T-helper 9 cell (primary cell): ENCODE data around the gene COPS6.

ENCODE experiments used
- DNase-seq: peaks from one replicate; pipeline ENCODE4 v3.0.0-alpha.2; 2020
- total RNA-seq, 2 donors: gene quantifications; one replicate each; lab custom pipeline; 2026; lab: John Stamatoyannopoulos, UW

Gene COPS6
- 30.5 to 34.3 reads per million in 2 donors for total RNA-seq

GRCh38 chr7:100088621-100089457 is at the start of gene COPS6:
TSS of gene COPS6 (plus strand) at chr7:100088969. CDS start at chr7:100088991, 22 bp downstream.
- DNase-seq = peak; percentile 92

DNA sequence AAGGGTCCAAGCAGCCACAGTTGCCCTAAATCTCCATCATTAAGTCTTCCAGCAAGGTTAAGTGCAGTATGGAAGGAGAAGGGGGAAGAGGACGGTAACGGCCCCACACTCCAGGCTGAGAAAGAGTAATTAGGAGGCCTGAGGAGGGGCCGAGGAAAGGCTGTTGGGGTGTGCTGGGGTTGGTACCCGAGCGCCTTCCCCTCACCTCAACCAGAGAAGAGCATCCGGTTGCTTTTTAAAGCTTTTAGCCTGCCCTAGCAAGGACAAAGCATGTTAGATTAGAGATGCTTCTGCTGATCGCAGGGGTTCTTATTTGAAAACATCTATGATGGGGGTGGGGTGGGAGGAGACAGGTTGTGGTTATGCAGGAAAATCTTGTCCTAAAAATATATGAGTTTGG is 48.2 kb upstream of the COPS6 start:
- no peak for DNase-seq

DNA sequence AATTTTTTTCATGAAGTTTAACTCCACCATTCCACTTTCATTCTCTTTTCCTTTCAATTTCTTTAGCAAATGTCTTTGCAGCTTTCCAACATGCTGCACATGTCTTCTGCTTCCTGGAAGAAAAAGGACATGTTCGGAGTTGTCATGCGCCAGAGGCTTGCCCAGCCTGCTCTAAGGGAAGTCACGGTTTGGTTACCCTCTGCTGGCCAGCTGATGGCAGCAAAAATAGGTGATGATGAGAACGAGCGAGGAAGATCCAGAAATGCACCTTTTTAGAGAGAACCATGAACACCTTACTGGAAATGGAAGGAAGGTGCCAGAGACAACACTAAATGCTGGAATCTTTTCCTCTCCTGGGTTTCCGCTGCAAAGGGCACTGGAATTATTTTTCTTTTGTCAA is 44.1 kb upstream of the COPS6 start:
- DNase-seq = no peak

- DNase-seq = no peak
Measured at GRCh38 chr7:100048680-100049079, 40.1 kb upstream of the COPS6 start.

DNA sequence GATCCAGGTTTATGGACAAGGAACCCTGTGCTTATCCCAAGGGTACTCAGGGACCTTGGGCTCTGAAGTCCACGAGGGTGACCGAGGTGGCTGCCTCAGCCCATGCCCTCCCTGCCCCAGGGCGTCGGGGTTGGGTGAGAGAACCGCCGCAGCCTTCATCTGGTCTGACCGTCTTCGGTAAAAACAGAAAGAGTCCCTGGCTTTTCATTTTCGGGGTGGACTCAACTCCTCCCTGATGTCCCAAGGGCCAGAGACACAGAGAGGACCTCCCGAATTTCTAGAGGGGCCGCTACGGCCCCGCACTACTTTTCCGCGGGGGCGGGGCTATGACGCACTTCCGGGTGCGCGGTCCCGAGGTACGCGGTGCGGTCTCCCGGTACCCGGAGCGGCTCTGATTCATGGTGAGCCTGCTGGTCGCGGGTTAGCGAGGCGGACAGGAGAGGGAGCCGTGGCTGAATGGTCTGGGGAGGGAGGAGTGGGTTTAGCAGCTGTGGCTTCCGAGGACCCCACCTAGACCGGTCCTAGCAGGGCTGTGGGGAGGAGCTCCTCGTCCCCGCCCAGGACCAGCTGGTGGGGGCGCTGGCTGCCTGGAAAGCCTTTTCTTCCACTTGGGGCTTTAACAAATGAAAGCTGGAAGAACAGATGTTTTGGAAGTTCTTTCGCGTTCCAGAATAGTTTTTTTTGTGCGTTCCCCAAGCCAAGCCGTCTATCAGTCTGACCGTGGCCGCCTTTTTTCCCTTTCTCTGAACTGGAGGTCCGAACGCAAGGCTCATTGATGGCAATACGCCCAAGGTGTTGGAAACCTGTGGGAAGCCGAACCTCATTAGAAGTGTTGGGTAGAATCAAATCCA is 39.1 kb upstream of the COPS6 start, which contains the start of gene ZSCAN21:
Gene ZSCAN21, plus strand, starts transcription at position 334 of the 851 bp plus-strand sequence. CDS start 7,233 bp downstream, outside the sequence.
- peak; percentile 73 for DNase-seq

DNA sequence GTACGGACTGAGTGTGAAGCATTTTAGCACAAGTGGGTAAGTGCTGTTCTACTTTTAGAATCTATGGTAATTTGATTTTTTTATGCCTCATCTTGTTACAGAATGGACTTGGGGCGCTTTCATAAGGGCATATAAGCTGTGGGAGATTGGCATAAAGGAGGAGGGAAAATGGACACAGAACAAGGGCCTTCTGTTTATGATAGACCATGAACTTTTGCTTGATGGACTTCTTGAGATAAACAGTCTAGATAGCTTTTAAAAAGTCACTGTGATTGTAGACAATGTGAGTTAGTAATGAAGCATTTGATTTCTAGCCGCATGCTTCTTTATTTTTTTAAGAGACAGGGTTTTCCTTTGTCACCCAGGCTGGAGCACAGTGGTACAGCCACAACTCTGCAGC is 37.2 kb upstream of the COPS6 start:
- DNase-seq = no peak

- DNase-seq = no peak
Measured at GRCh38 chr7:100053215-100053614, 35.6 kb upstream of the COPS6 start.

- DNase-seq = no peak
Measured at GRCh38 chr7:100057006-100057405, 31.8 kb upstream of the COPS6 start.

- DNase-seq = no peak
Measured at GRCh38 chr7:100059251-100059739, 29.5 kb upstream of the COPS6 start.

GRCh38 chr7:100061518-100062193 is 27.1 kb upstream of the COPS6 start:
- DNase-seq = no peak

DNA sequence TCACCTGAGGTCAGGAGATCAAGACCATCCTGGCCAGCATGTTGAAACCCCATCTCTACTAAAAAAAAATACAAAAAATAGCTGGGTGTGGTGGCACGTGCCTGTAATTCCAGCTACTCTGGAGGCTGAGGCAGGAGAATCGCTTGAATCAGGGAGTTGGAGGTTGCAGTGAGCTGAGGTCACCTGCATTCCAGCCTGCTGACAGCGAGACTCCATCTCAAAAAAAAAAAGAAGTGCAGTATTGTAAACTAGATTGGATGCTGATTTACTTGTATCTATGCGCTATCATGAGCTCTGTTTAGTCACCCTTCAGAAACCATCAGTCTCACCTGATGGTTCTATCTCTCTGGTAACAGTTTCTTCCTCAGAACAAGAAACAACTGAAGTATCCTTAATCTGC is 25.4 kb upstream of the COPS6 start:
- DNase-seq = no peak

DNA sequence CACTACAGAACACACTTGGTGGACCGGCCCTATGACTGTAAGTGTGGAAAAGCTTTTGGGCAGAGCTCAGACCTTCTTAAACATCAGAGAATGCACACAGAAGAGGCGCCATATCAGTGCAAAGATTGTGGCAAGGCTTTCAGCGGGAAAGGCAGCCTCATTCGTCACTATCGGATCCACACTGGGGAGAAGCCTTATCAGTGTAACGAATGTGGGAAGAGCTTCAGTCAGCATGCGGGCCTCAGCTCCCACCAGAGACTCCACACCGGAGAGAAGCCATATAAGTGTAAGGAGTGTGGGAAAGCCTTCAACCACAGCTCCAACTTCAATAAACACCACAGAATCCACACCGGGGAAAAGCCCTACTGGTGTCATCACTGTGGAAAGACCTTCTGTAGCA is 24.6 kb upstream of the COPS6 start:
- no peak for DNase-seq

- no peak for DNase-seq
Measured at GRCh38 chr7:100065452-100066186, 23.1 kb upstream of the COPS6 start.

DNA sequence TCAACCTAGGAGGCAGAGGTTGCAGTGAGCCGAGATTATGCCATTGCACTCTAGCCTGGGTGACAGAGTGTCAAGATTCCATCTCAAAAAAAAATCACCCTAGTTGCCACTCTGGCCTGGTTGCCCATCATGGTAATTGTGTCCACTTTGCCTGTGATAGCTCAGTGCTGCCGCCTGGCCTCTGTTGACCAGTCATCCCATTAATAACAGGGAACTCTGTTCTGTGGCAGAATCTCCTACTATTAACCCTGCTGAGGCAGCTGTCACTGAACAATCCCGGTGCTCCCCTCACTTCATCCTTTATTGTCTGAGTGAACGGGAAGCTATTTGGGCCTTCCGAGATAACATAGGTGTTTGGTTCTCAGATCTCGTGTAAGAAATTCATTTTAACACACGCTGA is 21.8 kb upstream of the COPS6 start:
- no peak for DNase-seq

DNA sequence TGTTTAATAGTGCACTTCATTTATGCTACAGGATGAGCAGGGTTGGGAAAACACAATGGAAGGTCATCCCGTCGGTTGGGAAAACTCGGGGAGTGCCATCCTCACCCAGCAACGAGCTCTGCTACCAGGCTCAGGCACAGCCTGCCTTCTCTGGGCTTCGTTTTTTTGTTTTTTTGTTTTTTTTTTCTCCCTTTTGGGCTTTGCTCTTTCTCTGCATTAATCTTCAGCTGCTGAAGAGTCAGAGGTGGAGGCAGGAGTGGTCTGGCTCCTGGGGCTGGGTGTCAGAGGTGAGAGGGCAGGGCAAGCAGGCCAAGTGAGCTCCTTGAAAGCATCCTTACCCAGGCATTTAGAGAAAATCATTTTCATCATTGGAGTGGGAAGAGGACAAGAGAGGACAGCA is 18.8 kb upstream of the COPS6 start:
- no peak for DNase-seq

DNA sequence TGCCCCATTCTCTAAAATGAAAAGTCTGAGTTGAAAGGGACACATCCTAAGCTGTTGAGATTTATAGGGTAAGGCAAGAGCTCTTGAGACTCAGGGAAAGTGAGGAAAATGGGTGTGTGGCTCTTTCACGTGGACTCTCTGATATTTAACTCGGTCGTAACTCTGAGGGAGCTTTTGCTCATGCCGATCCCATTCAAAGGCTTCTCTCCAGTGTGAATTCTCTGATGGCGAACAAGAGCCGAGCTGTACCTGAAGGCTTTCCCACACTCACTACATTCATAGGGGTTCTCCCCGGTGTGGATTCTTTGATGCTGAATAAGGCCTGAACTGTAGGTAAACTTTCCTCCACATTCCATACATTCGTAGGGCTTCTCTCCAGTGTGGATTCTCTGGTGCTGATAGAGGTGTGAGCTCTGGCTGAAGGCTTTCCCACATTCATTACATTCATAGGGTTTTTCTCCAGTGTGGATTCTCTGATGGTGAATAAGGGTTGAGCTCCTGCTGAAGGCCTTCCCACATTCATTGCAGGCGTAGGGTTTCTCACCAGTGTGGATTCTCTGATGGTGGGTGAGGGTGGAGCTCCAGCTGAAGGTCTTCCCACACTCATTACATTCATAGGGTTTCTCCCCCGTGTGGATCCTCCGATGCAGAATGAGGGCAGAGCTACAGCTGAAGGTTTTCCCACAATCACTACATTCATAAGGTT is 17.6 kb upstream of the COPS6 start:
- no peak for DNase-seq

GRCh38 chr7:100072462-100072861 is 16.3 kb upstream of the COPS6 start:
- no peak for DNase-seq

DNA sequence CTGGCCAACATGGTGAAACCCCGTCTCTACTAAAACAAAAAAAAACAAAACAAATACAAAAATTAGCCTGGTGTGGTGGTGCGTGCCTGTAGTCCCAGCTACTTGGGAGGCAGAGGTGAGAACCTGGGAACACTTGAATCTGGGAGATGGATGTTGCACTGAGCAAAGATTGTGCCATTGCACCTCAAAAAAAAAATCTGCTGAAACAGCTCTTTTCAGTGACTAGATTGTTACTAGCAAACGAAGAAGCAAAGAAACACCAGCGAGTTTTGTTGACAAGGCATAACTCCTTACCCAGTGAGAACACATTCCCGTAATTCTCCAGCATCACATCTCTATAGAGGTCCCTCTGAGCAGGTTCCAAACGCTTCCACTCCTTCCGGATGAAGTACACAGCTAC is 13.9 kb upstream of the COPS6 start:
- DNase-seq = no peak

DNA sequence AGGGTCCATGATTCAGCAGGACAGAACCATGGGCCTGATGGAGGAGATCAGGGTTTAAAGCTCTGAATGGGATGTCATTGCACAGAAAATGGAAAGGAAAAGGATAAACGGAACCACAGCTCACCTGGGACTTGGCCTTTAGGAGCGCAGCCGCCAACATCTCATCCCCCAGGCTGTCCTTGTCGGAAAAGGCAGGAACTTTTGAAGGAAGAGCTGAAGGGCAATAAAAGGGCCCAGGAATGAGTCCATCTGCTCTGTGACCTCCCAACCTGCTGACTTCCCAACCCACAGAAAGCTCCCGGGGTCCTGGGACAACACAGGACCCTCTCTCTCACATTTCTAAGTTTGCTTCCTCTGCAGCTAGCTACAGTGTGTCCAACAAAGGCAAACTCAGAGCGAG is 13.4 kb upstream of the COPS6 start:
- DNase-seq = no peak

GRCh38 chr7:100077205-100077604 is 11.6 kb upstream of the COPS6 start:
- no peak for DNase-seq

DNA sequence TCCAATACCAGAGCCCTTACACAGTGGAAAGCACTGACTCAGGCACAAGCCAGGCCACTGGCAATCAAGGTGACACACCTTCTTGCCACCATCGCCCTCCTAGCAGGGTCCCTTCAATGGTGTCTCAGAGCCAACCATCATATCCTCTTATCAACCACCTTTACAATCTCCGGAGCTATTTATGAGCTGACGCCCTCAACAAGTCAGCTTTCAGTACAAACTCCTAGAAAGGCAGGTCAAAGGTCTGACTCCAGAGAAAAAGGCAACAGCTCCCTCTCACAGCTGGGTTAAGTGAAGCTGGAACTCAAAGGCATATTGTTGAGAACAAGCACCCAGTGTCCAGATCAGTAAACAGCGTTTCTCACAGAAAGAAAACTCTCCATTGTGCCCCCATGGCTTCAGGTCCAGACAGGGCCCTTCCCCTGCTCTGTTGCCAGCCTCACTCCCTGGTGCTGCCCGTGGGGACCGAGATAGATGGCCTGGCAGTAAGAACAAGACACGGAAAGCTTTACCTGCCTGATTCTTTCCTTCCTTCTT is 9.7 kb upstream of the COPS6 start:
- no peak for DNase-seq
